ENCODE results near the gene ERG.

DNA sequence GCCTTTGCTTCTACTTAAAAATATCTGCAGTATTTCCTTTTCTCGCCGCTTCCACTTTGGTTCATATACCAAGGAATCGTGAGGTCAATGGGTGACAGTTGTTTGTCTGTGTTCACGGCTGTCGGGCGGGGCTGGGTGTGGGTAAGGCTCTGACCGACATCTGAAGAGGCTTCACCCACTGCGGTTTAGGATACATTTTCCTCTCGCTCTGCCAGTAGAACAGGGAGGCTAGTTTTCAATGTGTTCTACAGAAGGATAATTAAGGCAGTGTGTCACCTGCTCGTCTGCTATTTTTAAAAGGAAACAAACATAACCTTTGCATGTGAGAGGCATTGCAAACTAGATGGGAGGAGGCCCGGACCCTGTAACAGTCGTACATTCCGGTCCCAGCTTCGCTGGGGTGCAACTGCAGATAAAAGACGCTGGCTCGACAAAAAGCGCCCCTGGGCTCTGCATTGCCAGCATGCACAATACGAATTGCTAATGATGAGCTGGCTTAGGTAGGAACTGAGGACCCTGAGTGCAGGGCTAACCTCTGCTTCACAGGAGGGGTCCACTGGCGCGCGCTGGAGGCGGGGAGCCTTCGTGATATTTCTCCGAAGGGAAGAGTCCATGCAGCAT, 8.5 kb upstream of the ERG start:
- TF ChIP-seq, protein P1, sequence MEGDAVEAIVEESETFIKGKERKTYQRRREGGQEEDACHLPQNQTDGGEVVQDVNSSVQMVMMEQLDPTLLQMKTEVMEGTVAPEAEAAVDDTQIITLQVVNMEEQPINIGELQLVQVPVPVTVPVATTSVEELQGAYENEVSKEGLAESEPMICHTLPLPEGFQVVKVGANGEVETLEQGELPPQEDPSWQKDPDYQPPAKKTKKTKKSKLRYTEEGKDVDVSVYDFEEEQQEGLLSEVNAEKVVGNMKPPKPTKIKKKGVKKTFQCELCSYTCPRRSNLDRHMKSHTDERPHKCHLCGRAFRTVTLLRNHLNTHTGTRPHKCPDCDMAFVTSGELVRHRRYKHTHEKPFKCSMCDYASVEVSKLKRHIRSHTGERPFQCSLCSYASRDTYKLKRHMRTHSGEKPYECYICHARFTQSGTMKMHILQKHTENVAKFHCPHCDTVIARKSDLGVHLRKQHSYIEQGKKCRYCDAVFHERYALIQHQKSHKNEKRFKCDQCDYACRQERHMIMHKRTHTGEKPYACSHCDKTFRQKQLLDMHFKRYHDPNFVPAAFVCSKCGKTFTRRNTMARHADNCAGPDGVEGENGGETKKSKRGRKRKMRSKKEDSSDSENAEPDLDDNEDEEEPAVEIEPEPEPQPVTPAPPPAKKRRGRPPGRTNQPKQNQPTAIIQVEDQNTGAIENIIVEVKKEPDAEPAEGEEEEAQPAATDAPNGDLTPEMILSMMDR (conservative IDR thresholded peaks at IDR 0.05), result no peak
- TF ChIP-seq ZFX (IDR thresholded peaks at IDR 0.05), result no peak
